ENCODE measurements around the gene AGPAT2.

- TF ChIP-seq JUNB (IDR thresholded peaks at IDR 0.05; ENCODE audit: unreplicated experiment): no peak
- no peak for TF ChIP-seq EZH2 (IDR thresholded peaks at IDR 0.05; ENCODE audit: low read depth, unreplicated experiment)
- TF ChIP-seq CTCF (conservative IDR thresholded peaks at IDR 0.05; ENCODE audit: low read depth in 2 of 2): peak; percentile 56 to 79
- TF ChIP-seq CREB1 (CRISPR knock-in tag; IDR thresholded peaks at IDR 0.05; ENCODE audit: low read depth): peak; percentile 88
These were observed 40.9 kb upstream of the AGPAT2 start for GRCh38 chr9:136728080-136728547.
